ENCODE measurements around the gene PHLDB3.

- TF ChIP-seq, protein P1, sequence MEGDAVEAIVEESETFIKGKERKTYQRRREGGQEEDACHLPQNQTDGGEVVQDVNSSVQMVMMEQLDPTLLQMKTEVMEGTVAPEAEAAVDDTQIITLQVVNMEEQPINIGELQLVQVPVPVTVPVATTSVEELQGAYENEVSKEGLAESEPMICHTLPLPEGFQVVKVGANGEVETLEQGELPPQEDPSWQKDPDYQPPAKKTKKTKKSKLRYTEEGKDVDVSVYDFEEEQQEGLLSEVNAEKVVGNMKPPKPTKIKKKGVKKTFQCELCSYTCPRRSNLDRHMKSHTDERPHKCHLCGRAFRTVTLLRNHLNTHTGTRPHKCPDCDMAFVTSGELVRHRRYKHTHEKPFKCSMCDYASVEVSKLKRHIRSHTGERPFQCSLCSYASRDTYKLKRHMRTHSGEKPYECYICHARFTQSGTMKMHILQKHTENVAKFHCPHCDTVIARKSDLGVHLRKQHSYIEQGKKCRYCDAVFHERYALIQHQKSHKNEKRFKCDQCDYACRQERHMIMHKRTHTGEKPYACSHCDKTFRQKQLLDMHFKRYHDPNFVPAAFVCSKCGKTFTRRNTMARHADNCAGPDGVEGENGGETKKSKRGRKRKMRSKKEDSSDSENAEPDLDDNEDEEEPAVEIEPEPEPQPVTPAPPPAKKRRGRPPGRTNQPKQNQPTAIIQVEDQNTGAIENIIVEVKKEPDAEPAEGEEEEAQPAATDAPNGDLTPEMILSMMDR (IDR thresholded peaks at IDR 0.05; ENCODE audit: poor library complexity, severe bottlenecking), result no peak
- no peak for TF ChIP-seq EZH2 (IDR thresholded peaks at IDR 0.05; ENCODE audit: borderline replicate concordance, insufficient read depth, low read length, poor library complexity, severe bottlenecking)
- no peak for TF ChIP-seq RAD21 (conservative IDR thresholded peaks at IDR 0.05)
- TF ChIP-seq POLR2AphosphoS5 (IDR thresholded peaks at IDR 0.05), result no peak
Measured at GRCh38 chr19:43474986-43475705, 29.4 kb downstream of the PHLDB3 start.

Measured in neural cell (in vitro differentiated cells).